Sigmoid colon (tissue), 3 donors: ENCODE results near the gene AGBL1.

Experiments used
- CTCF ChIP-seq, 4 experiments: fragments of 450-650 bp in 3 of 4; fragments of 200-600 bp in 1 of 4; IDR thresholded peaks; one replicate each; pipeline ENCODE4 v1.5.1; 2016 to 2019; ENCODE audit warnings: antibody characterized with exemption in 4 of 4, mild to moderate bottlenecking in 3 of 4, moderate library complexity in 2 of 4
- POLR2A ChIP-seq, 2 donors: fragments of 450-650 bp; IDR thresholded peaks; one replicate each; pipeline ENCODE4 v1.6.1; 2016; ENCODE audit warnings: antibody characterized with exemption in 2 of 2, mild to moderate bottlenecking in 2 of 2, moderate library complexity in 2 of 2

- TF ChIP-seq POLR2A (IDR thresholded peaks at IDR 0.05) (no peak), CTCF (IDR thresholded peaks at IDR 0.05) (no peak)
Measured at GRCh38 chr15:86392874-86393273, 313.2 kb downstream of the AGBL1 start.
